Heart left ventricle (tissue), 13 donors: Measurements from ENCODE around the gene ATPAF2.

Experiments
- POLR2A ChIP-seq, 2 donors: fragments of 450-650 bp; IDR thresholded peaks; one replicate each; pipeline ENCODE4 v1.6.1; 2017; ENCODE audit warnings: antibody characterized with exemption in 2 of 2, mild to moderate bottlenecking in 2 of 2, moderate library complexity in 2 of 2
- TF ChIP-seq, protein P1 (sequence below), 12 donors: fragments of 200-600 bp; sonication (generic) in 4 of 12; IDR thresholded peaks; one replicate each; pipeline versions ENCODE4 v1.5.0 to v1.8.0; 2018 to 2022; ENCODE audit warnings: antibody characterized with exemption in 12 of 12, mild to moderate bottlenecking in 5 of 12
- donor health status: ischemic (EF 13 %, LVEDD 7.1; RV severe dilation, severe dysfunction).
- donor health status: DM: no; HTN: yes; CAD: no.
- donor health status: DM: no; HTN: no; CAD: no.
- donor health status: ischemic (EF 25% LVEDD 6.9; RV normal size, moderate dysfunction).
- donor health status: ischemic (EF 25% LVEDD 5.7; RV mildly dilated, moderate dysfunction).
- donor health status: ischemic (EF 35%, LVEDD 5.7; RV mildly dilated, moderate dysfunction).
- donor health status: nonischemic (EF 11% LVEDD 7.7; RV severe dilation, severe dysfunction).
- donor health status: DM: yes; HTN: yes; CAD: no.
- donor health status: PGD.
- donor health status: ischemic (EF 29% LVEDD 5.4; RV normal size, mild dysfunction).
- donor health status: nonischemic (EF 23%, LVEDD 6.1; RV moderate dilation, normal function).

GRCh38 chr17:17989081-17989480 is 49.9 kb downstream of the ATPAF2 start:
- TF ChIP-seq POLR2A (IDR thresholded peaks at IDR 0.05), result no peak
- TF ChIP-seq, protein P1, sequence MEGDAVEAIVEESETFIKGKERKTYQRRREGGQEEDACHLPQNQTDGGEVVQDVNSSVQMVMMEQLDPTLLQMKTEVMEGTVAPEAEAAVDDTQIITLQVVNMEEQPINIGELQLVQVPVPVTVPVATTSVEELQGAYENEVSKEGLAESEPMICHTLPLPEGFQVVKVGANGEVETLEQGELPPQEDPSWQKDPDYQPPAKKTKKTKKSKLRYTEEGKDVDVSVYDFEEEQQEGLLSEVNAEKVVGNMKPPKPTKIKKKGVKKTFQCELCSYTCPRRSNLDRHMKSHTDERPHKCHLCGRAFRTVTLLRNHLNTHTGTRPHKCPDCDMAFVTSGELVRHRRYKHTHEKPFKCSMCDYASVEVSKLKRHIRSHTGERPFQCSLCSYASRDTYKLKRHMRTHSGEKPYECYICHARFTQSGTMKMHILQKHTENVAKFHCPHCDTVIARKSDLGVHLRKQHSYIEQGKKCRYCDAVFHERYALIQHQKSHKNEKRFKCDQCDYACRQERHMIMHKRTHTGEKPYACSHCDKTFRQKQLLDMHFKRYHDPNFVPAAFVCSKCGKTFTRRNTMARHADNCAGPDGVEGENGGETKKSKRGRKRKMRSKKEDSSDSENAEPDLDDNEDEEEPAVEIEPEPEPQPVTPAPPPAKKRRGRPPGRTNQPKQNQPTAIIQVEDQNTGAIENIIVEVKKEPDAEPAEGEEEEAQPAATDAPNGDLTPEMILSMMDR (IDR thresholded peaks at IDR 0.05), result no peak
